Astrocyte of the spinal cord (primary cell): ENCODE results near the gene NTF4.

Experiments
- DNase-seq: peaks from one replicate; pipeline ENCODE4 v3.0.0; 2011; ENCODE audit warnings: low read depth, low spot score
- H3K4me3 ChIP-seq: 2 replicates; pipeline ENCODE4 v1.5.1; 2011; ENCODE audit warnings: low read depth, mild to moderate bottlenecking, low read length, moderate library complexity
- in situ Hi-C: cut with HindIII; loops from 2 replicates; pipeline ENCODE4 v1.10.0; 2017; ENCODE audit warnings: low sequenced_read_pairs
- TF ChIP-seq, protein P1 (sequence below): IDR thresholded peaks from 2 replicates; pipeline ENCODE4 v1.5.1; 2012; ENCODE audit warnings: low read depth, mild to moderate bottlenecking, low read length, inconsistent platforms

NTF4 gene

DNA sequence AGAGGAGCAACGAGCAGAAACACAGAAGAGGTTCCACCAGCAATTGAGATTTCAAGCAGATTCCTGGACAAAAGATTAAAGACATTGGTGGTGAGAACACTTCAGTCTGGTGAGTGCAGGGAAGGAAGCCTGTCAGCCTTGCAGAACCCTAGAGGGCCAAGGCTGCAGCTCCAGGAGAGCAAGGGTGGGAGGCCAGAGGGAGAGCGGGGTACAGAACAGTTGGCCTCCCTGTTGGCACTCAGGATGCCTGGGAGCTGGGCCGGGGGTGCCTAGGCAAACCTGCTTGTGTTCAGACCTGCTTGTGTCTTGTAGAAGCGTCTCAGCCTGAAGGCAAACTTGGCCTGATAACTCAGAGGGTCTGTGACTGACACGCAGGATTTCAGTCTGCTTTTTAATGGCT, 44.4 kb upstream of the NTF4 start:
- TF ChIP-seq, protein P1, sequence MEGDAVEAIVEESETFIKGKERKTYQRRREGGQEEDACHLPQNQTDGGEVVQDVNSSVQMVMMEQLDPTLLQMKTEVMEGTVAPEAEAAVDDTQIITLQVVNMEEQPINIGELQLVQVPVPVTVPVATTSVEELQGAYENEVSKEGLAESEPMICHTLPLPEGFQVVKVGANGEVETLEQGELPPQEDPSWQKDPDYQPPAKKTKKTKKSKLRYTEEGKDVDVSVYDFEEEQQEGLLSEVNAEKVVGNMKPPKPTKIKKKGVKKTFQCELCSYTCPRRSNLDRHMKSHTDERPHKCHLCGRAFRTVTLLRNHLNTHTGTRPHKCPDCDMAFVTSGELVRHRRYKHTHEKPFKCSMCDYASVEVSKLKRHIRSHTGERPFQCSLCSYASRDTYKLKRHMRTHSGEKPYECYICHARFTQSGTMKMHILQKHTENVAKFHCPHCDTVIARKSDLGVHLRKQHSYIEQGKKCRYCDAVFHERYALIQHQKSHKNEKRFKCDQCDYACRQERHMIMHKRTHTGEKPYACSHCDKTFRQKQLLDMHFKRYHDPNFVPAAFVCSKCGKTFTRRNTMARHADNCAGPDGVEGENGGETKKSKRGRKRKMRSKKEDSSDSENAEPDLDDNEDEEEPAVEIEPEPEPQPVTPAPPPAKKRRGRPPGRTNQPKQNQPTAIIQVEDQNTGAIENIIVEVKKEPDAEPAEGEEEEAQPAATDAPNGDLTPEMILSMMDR: no peak
- H3K4me3 ChIP-seq: no peak overlapping the region
- in situ Hi-C loops: no loop called here
- DNase-seq: no peak

DNA sequence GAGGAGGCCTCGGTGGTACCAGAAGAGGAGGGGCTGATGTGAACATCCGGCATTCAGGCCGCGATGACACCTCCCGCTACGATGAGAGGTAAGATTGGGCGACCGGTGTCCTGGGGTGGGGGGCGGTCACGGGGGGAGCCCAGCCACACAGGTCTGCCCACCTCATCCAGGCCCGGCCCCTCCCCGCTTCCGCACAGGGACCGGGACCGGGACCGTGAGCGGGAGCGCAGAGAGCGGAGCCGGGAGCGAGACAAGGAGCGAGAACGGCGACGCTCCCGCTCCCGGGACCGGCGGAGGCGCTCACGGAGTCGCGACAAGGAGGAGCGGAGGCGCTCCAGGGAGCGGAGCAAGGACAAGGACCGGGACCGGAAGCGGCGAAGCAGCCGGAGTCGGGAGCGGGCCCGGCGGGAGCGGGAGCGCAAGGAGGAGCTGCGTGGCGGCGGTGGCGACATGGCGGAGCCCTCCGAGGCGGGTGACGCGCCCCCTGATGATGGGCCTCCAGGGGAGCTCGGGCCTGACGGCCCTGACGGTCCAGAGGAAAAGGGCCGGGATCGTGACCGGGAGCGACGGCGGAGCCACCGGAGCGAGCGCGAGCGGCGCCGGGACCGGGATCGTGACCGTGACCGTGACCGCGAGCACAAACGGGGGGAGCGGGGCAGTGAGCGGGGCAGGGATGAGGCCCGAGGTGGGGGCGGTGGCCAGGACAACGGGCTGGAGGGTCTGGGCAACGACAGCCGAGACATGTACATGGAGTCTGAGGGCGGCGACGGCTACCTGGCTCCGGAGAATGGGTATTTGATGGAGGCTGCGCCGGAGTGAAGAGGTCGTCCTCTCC, 43.2 kb upstream of the NTF4 start:
- TF ChIP-seq, protein P1: no peak
- in situ Hi-C loops: no loop called here
- no peak for DNase-seq
- no peak overlapping the region for H3K4me3 ChIP-seq

DNA sequence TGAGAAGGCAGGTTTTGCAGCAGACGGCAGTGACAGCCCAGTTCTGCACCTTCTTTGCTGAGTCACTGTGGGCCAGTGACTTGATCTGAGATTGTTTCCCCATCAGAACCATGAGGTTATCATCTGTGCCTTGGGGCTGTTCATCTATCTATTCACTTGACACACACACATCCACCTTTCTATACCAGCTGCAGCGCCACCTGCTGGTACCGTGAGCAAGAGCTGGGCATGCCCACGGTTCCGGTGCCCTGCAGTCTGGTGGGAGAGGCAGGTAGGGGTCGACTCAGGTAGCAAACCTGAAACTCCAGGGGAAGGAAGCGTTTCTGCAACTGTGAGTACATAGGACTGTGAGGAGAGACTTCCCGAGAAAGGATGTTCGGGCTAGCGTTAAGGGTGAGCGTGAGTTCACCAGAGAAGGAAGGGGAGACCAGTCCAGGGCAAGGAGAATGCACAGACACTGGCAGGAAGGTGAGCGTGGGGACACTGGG, 42.1 kb upstream of the NTF4 start:
- H3K4me3 ChIP-seq: no peak overlapping the region
- DNase-seq: peak; percentile 37
- TF ChIP-seq, protein P1: peak; percentile 87
- in situ Hi-C loops: no loop called here

DNA sequence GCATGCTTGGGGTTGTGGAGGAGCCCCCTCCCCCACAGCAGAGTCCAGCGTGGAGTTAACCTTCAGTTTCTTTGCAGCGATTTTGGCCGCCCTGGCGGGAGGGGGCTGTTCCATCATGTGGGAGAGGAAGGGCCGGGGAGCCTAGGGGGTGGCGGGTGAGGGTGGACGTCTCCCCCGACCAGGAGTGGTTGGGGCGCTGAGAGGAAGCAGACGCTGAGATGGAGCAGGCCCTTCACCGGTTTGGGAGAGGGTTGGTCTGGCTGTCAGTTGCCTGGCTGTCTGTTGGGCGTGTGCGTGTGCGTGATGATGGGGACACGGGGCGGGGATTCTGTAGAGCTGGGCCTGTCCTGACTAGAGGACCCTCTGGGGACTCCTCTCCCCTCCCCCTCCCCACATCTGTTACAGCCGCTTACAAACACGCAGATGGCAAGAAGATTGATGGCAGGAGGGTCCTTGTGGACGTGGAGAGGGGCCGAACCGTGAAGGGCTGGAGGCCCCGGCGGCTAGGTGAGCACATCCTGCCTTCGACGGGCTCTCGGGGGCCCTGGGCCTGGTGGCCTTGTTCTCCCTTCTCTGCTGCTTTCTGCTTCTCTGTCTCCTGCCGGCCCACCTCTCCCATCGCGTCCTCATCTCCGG, 39.7 kb upstream of the NTF4 start:
- DNase-seq: no peak
- in situ Hi-C loops: no loop called here
- TF ChIP-seq, protein P1: no peak
- no peak overlapping the region for H3K4me3 ChIP-seq

DNA sequence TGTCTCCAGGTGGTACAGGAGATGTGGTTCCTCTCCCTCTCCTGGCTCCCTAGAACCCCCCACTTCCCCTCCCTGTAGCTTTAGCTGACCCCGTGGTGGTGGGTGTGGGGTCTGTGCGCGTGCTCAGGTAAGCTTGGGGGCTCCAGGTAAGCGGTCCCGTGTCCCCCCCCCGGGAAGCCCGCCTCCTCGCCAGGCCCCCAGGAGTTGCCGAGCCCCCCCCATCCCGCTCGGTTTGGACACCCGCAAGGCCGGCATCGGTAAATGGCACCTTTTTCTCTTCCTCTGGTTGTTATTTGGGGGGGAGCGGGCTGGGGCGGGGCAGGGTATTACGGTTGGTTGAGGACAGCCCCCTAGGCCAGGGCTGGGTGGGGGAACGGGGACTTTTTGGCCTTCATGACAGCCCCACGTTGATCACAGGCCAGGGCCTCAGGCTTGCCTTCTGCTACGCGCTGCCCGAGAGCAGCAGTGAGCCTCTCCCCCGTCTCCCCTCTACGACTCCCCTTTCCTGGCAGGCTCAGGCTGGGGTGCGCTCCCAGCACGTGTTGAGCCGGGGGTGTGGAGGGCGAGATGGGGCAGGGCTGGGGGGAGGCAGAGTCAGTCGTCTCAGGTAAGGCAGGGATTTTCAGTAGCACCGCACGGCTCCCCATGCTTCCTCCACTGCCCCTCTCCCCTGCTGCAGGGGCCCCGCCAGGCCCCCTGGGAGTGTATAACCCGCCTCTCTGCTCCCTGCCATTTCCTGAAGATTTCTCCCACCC, 38.9 kb upstream of the NTF4 start:
- TF ChIP-seq, protein P1: no peak
- in situ Hi-C loops: no loop called here
- no peak overlapping the region for H3K4me3 ChIP-seq
- no peak for DNase-seq

DNA sequence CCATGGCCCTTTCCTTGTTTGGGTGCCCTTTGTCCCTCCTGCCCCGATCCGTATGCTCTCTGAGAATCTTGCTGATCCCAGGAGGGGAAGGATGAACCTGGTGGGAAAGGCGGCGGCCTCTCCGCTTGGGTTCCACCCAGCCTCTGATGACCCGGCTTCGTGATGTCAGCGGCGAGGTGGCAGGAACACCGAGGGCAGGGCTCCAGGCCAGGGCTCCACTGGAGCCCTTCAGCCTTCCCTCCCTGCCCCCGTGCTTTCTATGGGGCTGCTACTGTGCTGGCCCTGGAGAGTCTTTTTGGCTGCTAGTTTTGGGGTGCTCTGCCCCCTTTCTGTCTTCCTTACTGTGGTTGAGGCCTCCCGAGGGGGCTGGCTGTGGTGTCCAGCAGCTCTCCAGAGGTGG, 37.7 kb upstream of the NTF4 start:
- DNase-seq: no peak
- H3K4me3 ChIP-seq: no peak overlapping the region

More for the DNA sequence above, 37.7 kb upstream of the NTF4 start:
- TF ChIP-seq, protein P1: no peak
- in situ Hi-C loops: no loop called here
